Prostate gland (tissue), 2 donors: Measurements from ENCODE around the gene HPX.

Experiments
- POLR2A ChIP-seq: fragments of 450-650 bp; IDR thresholded peaks from one replicate; pipeline ENCODE4 v1.6.1; 2016; ENCODE audit warnings: antibody characterized with exemption, mild to moderate bottlenecking
- TF ChIP-seq, protein P1 (sequence below), 4 experiments: fragments of 200-600 bp in 2 of 4; fragments of 450-650 bp in 2 of 4; sonication (generic) in 2 of 4; IDR thresholded peaks; 1 replicate in 3 of 4; 2 replicates in 1 of 4; pipeline ENCODE4 v1.5.1; 2016 to 2019; ENCODE audit warnings: antibody characterized with exemption in 4 of 4, mild to moderate bottlenecking in 2 of 4, moderate library complexity in 2 of 4

DNA sequence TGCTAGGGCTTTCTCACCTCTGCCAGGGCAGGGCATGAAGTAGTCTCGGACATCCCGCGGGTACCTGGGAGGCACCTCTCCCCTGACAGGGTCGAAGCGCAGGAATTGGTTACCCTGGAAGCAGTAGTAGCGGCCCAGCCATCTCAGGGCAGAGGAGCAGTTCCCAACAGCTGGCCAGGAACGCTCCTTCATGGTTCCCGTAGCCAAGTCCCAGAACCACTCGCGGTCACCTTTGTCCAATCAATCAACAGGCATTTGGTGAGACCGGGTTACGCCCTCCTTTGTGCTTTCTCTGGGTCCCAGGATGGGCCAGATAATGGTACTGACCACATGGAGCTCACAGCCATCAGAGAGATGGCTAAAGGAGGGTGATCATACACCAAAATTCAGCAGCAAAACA is 3.4 kb downstream of the HPX start:
- TF ChIP-seq, protein P1, sequence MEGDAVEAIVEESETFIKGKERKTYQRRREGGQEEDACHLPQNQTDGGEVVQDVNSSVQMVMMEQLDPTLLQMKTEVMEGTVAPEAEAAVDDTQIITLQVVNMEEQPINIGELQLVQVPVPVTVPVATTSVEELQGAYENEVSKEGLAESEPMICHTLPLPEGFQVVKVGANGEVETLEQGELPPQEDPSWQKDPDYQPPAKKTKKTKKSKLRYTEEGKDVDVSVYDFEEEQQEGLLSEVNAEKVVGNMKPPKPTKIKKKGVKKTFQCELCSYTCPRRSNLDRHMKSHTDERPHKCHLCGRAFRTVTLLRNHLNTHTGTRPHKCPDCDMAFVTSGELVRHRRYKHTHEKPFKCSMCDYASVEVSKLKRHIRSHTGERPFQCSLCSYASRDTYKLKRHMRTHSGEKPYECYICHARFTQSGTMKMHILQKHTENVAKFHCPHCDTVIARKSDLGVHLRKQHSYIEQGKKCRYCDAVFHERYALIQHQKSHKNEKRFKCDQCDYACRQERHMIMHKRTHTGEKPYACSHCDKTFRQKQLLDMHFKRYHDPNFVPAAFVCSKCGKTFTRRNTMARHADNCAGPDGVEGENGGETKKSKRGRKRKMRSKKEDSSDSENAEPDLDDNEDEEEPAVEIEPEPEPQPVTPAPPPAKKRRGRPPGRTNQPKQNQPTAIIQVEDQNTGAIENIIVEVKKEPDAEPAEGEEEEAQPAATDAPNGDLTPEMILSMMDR (IDR thresholded peaks at IDR 0.05), result no peak
- no peak for TF ChIP-seq POLR2A
